HG03108 (cell line): ENCODE results near the gene MICB.
"Not testable (repeated sequence)": the region's sequence is repeated elsewhere in the genome, so short reads cannot be mapped to it uniquely, and the experiment has no call there.

Experiments used
- ATAC-seq: cut with Tn5 transposase; IDR thresholded peaks from one replicate; pipeline ENCODE4 v1.9.1; 2021; ENCODE audit warnings: moderate library complexity; ENCODE audit not compliant: unreplicated experiment

Gene MICB

GRCh38 chr6:31497531-31498476, at the start of gene MICB:
Gene MICB (plus strand): TSS chr6:31498145. CDS start chr6:31498194, 49 bp downstream.
- ATAC-seq, result peak; percentile 42

DNA sequence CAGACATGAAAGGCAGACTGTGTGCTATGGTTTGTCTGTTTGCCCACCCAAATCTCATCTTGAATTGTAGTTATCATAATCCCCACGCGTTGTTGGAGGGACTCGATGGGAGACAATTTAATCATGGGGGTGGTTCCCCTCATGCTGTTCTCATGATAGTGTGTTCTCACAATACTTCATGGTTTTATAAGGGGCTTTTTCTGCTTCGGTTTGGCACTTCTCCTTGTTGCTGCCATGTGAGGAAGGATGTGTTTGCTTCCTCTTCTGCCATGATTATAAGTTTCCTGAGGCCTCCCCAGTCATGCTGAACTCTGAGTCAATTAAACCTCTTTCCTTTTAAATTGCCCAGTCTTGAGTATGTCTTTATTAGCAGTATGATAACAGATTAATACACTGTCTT, 47.2 kb upstream of the MICB start:
- no peak for ATAC-seq

GRCh38 chr6:31452859-31453258, 45.1 kb upstream of the MICB start:
- ATAC-seq, result no peak

DNA sequence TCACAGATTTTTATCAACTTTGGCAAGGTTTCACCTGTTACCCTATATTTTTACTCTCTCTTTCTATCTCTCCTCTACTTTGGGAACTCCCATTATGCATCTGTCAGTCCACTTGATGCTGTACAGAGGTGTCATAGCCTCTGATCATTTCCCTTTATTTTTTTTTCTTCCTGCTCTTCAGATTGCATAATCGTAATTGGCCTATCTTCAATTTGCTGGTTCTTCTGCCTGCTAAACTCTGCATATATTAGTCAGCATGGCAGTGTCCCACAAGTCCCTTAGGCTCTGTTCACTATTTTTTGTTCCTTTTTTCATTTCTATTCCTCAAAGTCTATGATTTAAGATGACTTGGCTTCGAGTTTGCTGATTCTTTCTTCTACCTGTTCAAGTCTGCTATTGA, 44.7 kb upstream of the MICB start:
- ATAC-seq, result no peak

DNA sequence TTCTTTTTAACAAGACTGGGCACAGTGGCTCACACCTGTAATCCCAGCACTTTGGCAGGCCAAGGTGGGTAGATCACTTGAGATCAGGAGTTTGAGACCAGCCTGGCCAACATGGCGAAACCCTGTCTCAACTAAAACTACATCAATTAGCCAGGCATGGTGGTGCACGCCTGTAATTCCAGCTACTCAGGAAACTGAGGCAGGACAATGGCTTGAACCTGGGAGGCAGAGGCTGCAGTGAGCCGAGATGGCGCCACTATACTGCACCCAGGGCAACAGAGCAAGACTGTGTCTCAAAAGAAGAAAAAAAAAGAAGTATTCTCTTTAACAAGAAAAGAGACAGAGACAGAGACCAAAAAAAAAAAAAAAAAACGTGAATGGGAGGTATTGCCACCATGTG, 38.1 kb upstream of the MICB start:
- not testable (repeated sequence) for ATAC-seq

- no peak for ATAC-seq
Measured at GRCh38 chr6:31460361-31461025, 37.5 kb upstream of the MICB start.

DNA sequence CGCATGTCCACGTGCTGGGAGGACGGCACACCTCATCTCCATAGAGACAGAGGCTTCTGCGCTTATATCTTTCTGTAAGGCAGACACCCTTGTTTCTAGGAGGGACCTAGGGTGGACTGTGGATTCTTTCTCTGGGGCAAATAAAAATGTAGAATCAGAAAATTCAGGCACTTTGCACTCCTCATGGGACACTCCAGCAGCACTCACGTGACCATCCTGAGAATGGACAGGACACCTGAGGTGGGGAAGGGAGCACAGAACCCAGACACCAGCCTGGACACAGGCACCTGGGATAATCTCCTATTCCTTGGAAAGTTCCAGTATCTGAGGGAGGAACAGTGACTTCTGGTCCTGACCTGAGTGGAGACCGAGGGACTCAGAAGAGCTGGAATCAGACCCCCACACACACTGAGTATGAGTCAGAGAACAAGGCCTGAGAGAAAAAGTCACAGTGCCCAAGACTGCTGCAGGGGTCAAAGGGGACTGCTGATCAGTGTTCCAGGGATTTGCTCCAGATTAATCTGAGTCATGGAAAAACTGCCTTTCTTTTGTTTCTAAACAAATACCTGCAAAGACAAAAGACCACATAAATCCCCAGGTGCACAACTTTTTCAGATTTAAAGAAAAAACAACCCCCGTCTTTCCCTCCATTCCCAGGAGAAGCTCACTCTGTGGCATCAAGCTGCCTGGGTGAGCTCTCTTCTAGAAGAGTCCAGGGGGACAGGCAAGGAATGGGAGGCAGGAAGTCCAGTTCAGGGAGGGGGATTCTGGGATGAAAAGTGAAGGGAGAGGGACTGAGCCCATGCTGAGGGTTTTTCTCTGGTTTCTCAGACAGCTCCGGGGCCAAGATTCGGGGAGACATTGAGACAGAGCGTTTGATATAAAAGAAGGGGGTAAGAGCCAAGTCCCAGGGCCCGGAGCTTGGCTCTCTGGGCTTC, 35.6 kb upstream of the MICB start:
- no peak for ATAC-seq

DNA sequence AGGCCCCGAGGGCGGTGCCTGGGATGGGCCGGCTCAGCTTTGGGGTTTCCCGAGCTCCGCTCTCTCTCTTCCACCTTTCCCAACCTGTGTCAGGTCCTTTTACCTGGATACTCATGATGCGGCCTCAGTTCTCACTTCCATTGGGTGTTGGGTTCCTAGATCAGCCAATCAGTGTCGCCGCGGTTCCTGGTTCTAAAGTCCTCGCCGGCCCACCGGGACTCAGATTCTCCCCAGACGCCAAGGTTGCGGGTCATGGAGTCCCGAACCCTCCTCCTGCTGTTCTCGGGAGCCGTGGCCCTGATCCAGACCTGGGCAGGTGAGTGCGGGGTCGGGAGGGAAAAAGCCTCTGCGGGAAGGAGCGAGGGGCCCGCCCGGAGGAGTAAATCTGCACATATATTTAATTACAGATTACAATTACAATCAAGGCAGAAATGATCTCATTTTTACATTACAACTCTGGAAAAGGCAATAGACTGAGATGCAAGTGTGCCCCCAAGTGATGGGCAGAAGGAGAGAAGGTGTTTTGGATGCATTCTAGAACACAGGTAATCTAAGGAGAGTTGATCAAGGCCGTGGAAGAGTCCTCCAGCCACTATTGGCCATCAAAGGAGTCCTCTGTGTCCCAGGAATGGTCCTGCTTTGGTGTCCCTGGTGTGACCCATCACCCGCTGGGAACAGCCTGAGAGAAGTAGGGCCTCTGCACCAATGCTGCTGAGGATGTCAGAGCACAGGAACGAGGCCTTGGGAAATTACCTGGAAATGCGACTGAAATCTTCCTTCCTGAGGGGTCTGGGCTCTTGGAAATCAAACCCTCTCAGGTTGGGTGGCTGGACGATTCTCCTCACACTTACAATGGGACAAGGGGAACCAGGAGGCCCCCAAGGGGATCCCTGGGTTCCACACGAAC, 34.7 kb upstream of the MICB start:
- ATAC-seq, result peak; percentile 72

GRCh38 chr6:31464252-31465184, 33.4 kb upstream of the MICB start:
- no peak for ATAC-seq

DNA sequence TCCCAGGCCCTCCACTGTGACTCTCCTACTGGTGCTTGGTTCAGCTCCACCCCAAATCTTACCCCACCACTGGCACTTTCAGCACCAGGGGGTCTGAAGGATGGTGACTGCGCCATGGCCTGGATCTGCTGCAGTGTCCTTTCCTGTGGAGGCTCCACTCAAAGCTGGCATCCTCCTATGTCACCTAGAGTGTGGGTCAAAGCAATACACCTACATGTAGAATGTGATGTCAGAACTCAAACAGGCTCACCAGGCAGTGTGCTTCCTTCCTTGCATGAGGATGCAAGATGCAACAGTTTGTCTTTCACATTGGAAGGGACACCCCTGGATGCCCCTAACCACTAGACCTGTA, 32.8 kb upstream of the MICB start:
- ATAC-seq, result no peak

GRCh38 chr6:31465718-31466117, 32.2 kb upstream of the MICB start:
- no peak for ATAC-seq

DNA sequence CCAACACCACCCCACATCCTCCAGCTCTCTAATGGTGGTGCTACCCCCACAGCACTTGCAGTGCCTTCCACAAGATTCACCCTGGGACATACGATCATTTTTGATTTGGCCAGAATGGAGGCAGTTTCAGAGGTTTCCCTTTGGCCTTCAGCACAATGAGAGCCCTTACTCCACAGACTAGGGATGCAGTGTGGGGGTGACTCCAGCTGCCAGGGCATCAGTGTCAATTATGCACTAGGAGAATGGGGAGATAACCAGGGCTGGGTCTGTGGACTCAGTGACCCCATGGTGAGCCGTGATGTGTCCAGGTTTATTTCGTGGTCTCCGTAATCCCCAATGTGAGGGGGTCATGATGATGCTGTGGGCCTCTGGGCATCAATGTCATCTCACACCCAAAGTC, 31.5 kb upstream of the MICB start:
- ATAC-seq, result no peak

GRCh38 chr6:31467151-31467550, 30.8 kb upstream of the MICB start:
- ATAC-seq, result no peak

GRCh38 chr6:31468311-31468710, 29.6 kb upstream of the MICB start:
- no peak for ATAC-seq

GRCh38 chr6:31470801-31471200, 27.1 kb upstream of the MICB start:
- ATAC-seq, result no peak

DNA sequence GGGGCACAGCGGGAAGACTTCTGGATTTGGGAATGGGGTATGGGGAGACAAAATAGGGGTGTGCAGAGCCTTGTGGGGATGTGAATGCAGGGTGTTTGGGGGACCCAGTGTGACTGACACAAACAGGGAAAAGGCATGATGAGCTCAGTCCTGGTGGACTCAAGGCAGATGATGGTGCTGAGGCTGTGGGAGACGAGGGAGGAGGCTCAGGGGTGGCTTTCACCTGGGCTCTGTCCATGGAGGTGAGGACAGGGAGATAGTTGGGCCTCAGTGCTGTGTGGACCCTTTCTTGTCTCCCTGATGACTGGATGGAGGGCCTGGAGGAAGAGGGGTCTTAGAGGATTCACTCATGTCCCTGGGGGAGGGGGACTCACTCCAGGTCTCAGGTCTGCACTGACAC, 26.2 kb upstream of the MICB start:
- ATAC-seq, result no peak

DNA sequence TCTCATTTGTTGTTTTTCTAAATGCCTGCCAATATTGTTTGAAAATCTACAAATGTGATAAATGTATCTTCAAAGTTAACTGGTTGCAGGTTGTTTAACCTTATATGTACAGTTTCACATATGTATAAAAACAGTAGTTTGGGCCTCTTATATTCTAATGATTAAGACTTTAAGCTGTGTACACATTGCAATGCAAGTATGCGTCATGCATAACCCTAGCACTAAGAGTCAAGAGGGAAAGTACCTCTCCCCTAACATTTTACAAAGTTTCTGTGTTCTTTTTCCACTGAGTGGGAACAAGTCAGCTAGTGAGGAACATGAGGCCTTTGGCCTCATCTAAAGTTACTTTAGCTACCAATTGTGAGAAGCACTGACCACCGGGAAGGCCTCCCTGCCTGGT, 25.7 kb upstream of the MICB start:
- ATAC-seq, result no peak

DNA sequence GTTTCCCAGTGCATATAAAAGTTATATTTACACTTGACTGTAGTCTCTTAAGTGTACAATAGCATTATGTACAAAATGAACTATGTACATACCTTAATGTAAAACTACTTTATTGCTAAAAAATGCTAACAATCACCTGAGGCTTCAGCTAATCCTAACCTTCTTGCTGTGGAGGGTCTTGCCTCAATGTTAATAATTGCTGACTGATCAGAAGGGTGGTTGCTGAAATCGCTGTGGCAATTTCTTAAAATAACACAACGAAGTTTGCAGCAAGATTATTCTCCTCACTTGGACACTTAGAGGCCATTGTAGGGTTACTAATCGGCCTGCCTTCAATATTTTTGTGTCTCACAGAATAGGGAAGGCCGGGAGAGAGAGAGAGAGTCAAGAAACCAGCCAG, 24.7 kb upstream of the MICB start:
- ATAC-seq, result no peak
